Measurements from ENCODE around the gene M1AP.

M1AP gene

DNA sequence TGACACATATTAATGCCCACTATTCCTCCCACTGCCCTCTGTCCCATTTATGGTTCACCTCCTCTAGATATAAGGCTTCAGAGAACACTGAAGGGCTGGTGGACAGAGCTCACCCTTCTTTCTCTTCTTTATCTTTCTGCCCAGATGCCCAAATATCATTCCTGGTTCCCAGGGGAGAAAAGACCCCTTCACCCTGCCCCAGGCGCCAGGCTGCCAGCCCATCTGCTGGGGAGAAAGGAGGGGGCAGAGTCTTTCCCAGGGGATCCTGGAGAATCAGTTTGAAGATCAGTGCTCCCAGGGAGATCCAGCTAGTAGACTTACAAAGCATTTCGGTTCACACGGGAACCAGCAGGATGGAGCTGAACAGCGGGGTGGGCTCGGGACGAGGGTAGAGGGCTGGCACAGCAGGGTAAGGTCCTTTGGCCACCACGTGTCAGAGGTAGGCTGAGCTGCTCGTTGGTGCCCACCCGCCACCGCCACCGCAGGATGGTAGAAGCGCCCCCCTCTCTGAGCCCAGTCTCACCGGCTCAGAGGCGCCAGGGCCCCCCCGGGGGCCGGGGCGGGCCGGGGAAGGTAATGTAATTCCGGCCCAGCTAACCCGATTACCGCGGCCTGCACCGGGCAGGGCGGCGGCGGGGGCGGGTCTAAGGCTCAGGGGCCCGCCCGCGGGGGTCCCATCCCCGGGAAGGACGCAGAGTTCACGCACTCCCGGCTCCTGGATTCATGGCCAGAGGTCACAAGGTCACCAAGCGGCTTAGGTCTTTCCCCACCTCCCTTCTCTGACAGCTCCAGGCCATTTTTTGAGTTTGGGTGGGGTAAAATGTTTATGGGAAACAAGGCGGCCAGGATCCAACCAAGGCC, 135.2 kb downstream of the M1AP start:
- no peak overlapping the region for H3K4me3 ChIP-seq (ENCODE audit: low read depth, low read length)
- TF ChIP-seq CTCF (IDR thresholded peaks at IDR 0.05; ENCODE audit: low read depth, low read length, missing control alignments) = no peak
- DNase-seq (ENCODE audit: low read depth) = no peak

DNA sequence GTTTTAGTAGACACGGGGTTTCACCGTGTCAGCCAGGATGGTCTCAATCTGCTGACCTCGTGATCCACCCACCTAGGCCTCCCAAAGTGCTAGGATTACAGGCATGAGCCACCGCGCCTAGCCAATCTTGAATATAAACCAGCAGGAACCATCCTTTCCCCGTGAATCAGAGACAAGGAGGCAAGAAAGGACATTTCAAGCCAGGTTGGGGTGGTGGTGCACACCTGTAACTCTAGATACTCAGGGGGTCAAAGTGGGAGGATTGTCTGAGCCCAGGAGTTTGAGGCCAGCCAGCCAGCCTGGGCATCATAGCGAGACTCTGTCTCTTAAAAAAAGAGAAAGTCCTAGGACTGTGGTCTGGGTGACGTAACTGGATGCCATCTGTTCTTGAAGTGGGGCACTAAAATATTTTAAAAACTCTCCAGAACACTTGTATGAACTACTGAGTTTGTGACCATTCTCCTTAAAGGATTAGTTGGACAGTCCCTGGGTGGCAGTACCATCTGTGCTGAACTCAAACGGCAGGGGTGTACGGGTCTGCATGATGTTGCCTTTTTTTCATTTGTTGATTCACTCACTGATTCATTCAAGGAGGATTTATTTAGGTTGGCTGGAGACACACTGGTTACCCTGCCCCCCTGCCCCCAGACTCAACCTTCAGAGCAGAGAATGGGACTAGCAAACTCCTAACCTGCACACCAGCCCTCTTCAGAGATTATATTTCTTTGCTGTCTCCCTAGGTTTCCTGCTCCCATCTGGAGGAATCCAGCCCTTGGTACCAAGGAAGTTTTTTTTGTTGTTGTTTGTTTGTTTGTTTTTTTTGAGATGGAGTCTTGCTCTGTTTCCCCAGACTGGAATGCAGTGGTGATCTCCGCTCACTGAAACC, 136.8 kb downstream of the M1AP start:
- no peak for DNase-seq (ENCODE audit: low read depth)
- H3K4me3 ChIP-seq (ENCODE audit: low read depth, low read length) = no peak overlapping the region
- TF ChIP-seq CTCF (IDR thresholded peaks at IDR 0.05; ENCODE audit: low read depth, low read length, missing control alignments) = no peak

DNA sequence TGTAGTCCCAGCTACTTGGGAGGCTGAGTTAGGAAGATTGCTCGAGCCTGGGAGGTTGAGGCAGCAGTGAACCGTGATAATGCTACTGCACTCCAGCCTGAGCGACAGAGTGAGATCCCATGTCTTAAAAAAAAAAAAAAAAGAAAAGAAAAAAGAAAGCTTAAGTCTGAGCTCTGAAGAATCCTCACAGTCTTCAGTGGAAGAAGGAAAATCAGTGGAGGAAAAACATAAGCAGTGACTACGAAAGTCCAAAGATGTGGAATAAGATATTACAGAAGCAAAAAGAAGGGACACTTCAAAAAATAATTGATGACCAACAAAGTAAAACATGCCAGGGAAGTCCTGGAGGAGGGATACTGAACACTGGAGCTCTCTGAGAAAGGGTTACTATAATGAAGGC, 137.9 kb downstream of the M1AP start:
- no peak for DNase-seq (ENCODE audit: low read depth)
- no peak for TF ChIP-seq CTCF (IDR thresholded peaks at IDR 0.05; ENCODE audit: low read depth, low read length, missing control alignments)
- H3K4me3 ChIP-seq (ENCODE audit: low read depth, low read length) = no peak overlapping the region

DNA sequence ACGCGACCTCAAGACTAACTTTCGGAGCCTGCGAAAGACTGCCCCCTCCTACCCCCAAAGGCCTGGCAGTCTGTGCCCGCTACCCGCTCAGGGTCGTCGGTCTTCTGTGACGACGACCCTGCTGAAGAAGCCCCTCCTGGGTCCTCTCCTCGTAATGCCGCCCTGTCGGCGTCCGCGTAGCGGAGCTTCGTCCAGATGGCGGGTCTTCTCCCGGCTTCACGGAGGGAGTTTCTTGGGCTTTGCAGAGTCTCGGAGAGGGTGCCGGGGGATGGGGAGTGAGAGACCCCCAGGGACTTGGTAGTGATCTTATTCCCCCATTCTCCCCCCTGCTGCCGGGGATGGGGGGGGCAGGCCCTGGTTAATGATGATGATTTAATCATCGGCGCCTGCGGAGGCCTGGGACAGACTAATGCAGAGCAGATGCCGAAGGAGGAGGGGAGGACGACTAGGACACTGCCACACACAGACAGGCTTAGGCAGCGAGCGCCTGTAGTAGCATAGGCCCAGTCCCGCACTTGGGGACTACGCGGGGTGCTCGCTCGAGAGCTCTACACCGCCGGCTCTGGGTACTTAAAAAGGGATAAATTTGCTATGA, 140.1 kb downstream of the M1AP start:
- TF ChIP-seq CTCF (IDR thresholded peaks at IDR 0.05; ENCODE audit: low read depth, low read length, missing control alignments) = no peak
- peak overlapping the region; percentile 79 for H3K4me3 ChIP-seq (ENCODE audit: low read depth, low read length)
- no peak for DNase-seq (ENCODE audit: low read depth)

All from GM12864 (cell line).